Right lobe of liver (tissue), 6 donors: ENCODE data around the gene POU6F1. TPM values are rescaled to one million over a fixed set of nuclear protein-coding genes. Genes with fewer than 3 reads are reported as not detected.

Experiments
- ATAC-seq, 4 donors: fragments of 200-7000 bp; cut with Tn5 transposase; one replicate each; pipeline ENCODE4 v1.9.1; 2020; ENCODE audit warnings: mild to moderate bottlenecking in 4 of 4, moderate library complexity in 4 of 4
- DNase-seq, 3 donors: peaks; one replicate each; pipeline ENCODE4 v3.0.0-alpha.2; 2020
- H3K27ac ChIP-seq, 3 donors: fragments of 200-600 bp; one replicate each; pipeline ENCODE4 v1.8.0; 2022
- H3K27me3 ChIP-seq, 2 donors: fragments of 200-600 bp; one replicate each; pipeline ENCODE4 v1.8.0; 2022
- H3K36me3 ChIP-seq, 4 donors: fragments of 200-600 bp; sonication (generic) in 1 of 4; one replicate each; pipeline versions ENCODE4 v1.5.1 to v1.8.0; 2017 to 2022; ENCODE audit warnings: control low read depth in 1 of 4
- H3K4me1 ChIP-seq, 4 donors: fragments of 200-600 bp; sonication (generic) in 1 of 4; one replicate each; pipeline versions ENCODE4 v1.5.1 to v1.8.0; 2017 to 2022; ENCODE audit warnings: control low read depth in 1 of 4
- H3K4me3 ChIP-seq, 3 donors: fragments of 200-600 bp; one replicate each; pipeline ENCODE4 v1.8.0; 2022
- H3K9me3 ChIP-seq, 4 donors: fragments of 200-600 bp; sonication (generic) in 1 of 4; one replicate each; pipeline versions ENCODE4 v1.5.1 to v1.8.0; 2017 to 2022; ENCODE audit warnings: control low read depth in 1 of 4
- POLR2A ChIP-seq: fragments of 450-650 bp; IDR thresholded peaks from one replicate; pipeline ENCODE4 v1.6.1; 2017; ENCODE audit warnings: antibody characterized with exemption, mild to moderate bottlenecking
- WGBS: methylation state at CpG from one replicate; pipeline ENCODE4 v1.1.6; 2018; ENCODE audit warnings: low coverage, low lambda C conversion rate; ENCODE audit not compliant: insufficient coverage; ENCODE audit errors: missing lambda C conversion rate; 5-methylcytosine and 5-hydroxymethylcytosine counted together
- intact Hi-C, 2 donors: fragments of 100-400 bp; cut with DNase I; formaldehyde crosslinking; loops; one replicate each; pipeline versions ENCODE4 v1.11.2 to v1.14.1; 2022
- total RNA-seq, 6 experiments: library from RNA; depleted of rRNA in 2 of 6; stranded (reverse); fragments of >200 nt in 2 of 6; fragmentation: NEBNext Ultra II Directional in 3 of 6; extraction: Animal tissue kit (Norgen Biotek cat#: 25700) in 3 of 6; gene quantifications; one replicate each; pipeline versions ENCODE4 v1.1.0 to v1.2.4, GENCODE V29; 2016 to 2023
- TF ChIP-seq, protein P1 (sequence below), 4 donors: fragments of 200-600 bp in 3 of 4; fragments of 450-650 bp in 1 of 4; IDR thresholded peaks; one replicate each; pipeline versions ENCODE4 v1.5.1 to v1.8.0; 2016 to 2022; ENCODE audit warnings: antibody characterized with exemption in 4 of 4, mild to moderate bottlenecking in 2 of 4
- donor health status: DM: no; HTN: yes; CAD: no.
- donor health status: DM: no; HTN: no; CAD: no.
- donor health status: DM: no; HTN: no; CAD: no.
- donor health status: DM: no; HTN: yes; CAD: no.
- donor health status: DM: no; HTN: yes; CAD: no.

The POU6F1 gene
- total RNA-seq, 6 experiments from 2014 or later: 2.5 to 7.0 (median 3.6) TPM

DNA sequence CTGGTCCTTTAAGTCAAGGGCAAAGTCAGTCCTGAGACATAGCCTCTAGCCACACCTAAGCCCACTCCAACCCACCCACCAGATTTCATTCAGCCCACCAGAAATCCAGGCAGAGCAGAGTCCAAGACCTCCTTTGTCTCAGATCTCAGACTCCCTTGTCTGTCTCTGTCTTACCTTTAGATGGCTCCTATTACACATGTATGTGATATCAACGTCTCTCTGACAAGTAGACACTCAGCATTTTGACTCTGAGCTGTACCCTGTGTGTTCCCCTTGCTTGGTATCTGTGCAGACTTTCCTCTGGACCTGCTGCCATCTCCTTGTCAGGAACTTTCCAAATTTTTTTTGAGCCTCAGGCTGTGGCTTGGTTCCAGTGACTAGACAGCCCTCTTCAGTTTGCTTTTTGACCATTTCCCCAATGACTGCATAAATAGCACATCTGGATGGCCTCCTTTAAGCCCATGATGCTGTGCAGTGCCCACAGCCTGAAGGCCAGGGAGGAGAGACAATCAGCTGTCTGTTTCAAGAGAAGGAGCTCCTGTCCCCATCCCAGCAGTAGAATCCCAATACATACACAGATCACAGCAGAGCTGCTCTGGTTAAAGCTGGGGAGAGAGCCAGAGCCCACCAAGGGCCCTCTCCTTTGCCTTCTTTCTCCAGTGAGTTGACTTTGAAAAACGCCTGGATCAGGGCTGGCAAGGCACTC lies 7.0 kb downstream of the POU6F1 start:
- DNase-seq (no peak), ATAC-seq (no peak)
- no peaks in the 10 kb centered on the region for H3K27me3 ChIP-seq
- no peaks in the 10 kb centered on the region for H3K4me1 ChIP-seq
- no peaks in the 10 kb centered on the region for H3K9me3 ChIP-seq
- TF ChIP-seq, protein P1, sequence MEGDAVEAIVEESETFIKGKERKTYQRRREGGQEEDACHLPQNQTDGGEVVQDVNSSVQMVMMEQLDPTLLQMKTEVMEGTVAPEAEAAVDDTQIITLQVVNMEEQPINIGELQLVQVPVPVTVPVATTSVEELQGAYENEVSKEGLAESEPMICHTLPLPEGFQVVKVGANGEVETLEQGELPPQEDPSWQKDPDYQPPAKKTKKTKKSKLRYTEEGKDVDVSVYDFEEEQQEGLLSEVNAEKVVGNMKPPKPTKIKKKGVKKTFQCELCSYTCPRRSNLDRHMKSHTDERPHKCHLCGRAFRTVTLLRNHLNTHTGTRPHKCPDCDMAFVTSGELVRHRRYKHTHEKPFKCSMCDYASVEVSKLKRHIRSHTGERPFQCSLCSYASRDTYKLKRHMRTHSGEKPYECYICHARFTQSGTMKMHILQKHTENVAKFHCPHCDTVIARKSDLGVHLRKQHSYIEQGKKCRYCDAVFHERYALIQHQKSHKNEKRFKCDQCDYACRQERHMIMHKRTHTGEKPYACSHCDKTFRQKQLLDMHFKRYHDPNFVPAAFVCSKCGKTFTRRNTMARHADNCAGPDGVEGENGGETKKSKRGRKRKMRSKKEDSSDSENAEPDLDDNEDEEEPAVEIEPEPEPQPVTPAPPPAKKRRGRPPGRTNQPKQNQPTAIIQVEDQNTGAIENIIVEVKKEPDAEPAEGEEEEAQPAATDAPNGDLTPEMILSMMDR (IDR thresholded peaks at IDR 0.05): no peak
- TF ChIP-seq POLR2A: no peak
- intact Hi-C loops: no loop called here
- no peak overlapping the region for H3K4me3 ChIP-seq
- WGBS: 52% methylated on average over 2 of the region's 2 CpGs
- H3K27ac ChIP-seq: no peak overlapping the region
- H3K36me3 ChIP-seq: no peaks in the 10 kb centered on the region

DNA sequence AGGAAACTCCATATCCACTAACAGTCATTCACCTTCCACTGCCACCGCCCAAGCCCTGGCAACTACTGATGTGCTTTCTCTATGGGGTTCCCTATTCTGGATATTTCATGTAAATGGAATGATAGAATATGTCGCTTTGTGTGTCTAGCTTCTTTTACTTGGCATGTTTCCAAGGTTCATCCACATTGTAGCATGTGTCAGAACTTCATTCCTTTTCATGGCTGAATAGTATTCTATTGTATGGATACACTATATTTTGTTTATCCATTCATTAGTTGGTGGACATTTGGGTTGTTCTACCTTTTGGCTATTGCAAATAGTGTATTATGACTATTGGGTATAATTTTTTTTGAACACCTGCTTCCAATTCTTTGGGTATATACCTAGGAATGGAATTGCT lies 8.6 kb downstream of the POU6F1 start:
- DNase-seq (no peak), ATAC-seq (no peak)
- no peak for TF ChIP-seq POLR2A
- TF ChIP-seq, protein P1 (IDR thresholded peaks at IDR 0.05): no peak
- Histone ChIP-seq H3K9me3 (no peaks in the 10 kb centered on the region), H3K27me3 (no peaks in the 10 kb centered on the region), H3K36me3 (no peaks in the 10 kb centered on the region), H3K4me1 (no peaks in the 10 kb centered on the region), H3K27ac (no peak overlapping the region), H3K4me3 (no peak overlapping the region)
- intact Hi-C loops: no loop called here
- 71% methylated on average over 2 of the region's 2 CpGs for WGBS

DNA sequence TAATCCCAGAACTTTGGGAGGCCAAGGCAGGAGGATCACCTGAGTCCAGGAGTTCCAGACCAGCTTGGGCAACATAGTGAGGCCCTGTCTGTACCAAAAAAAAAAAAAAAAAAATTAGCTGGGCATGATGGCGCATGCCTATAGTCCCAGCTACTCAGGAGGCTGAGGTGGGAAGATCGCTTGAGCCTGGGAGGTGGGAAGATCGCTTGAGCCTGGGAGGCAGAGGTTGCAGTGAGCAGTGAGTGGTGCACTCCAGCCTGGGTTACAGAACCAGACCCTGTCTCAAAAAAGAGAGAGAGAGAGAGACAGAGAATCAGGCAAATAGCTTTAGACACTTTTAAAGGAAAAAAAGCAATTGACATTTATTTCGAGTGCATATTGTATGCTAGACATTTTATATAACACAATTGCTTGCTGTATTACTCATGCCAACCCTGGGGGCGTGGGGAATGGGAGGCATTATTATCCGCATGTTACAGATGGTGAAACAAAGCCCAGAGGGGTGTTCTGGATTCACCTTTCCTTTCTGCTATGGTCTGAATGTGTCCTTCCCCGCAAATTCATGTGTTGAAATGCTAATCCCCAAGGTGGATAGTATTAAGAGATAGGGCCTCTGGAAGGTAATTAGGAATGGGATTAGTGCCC lies 9.7 kb downstream of the POU6F1 start:
- Histone ChIP-seq H3K36me3 (no peaks in the 10 kb centered on the region), H3K27ac (no peak overlapping the region), H3K4me3 (no peak overlapping the region), H3K4me1 (no peaks in the 10 kb centered on the region), H3K9me3 (no peaks in the 10 kb centered on the region), H3K27me3 (no peaks in the 10 kb centered on the region)
- DNase-seq (no peak), ATAC-seq (no peak)
- intact Hi-C loops: no loop called here
- 88% methylated on average over 6 of the region's 7 CpGs for WGBS
- TF ChIP-seq, protein P1 (IDR thresholded peaks at IDR 0.05): no peak
- no peak for TF ChIP-seq POLR2A

DNA sequence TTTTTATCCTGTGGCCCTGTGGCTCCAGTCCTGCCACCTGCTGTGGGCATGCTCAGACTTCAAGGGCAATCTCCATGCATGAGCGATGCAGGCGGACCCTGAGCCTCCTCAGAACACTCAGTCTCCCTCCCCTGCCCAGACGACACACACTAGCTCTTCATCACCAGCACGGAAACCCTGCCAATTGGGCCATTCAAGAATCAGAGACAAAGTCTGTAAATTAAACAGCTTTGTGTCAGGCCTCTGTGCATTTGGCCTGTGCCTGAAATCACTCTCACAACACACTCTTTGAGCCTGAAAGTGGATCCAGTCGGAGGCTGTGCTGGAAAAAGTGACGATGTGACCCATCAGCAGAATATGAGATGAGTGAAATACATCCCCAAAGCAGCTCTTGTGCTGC lies 12.5 kb downstream of the POU6F1 start:
- intact Hi-C loops: no loop called here
- H3K36me3 ChIP-seq: no peaks in the 10 kb centered on the region
- DNase-seq (no peak), ATAC-seq (no peak)
- TF ChIP-seq, protein P1 (IDR thresholded peaks at IDR 0.05): no peak
- no peak for TF ChIP-seq POLR2A
- H3K27me3 ChIP-seq: no peaks in the 10 kb centered on the region
- H3K4me3 ChIP-seq: no peak overlapping the region
- H3K27ac ChIP-seq: no peak overlapping the region
- H3K9me3 ChIP-seq: no peaks in the 10 kb centered on the region
- H3K4me1 ChIP-seq: no peaks in the 10 kb centered on the region
- 100% methylated on average over 2 of the region's 6 CpGs for WGBS
